22Rv1 (cell line): Measurements from ENCODE around the gene GABARAPL2.

ENCODE experiments used
- CTCF ChIP-seq: fragments of 450-650 bp; IDR thresholded peaks from 2 replicates; pipeline ENCODE4 v1.5.1; 2017; ENCODE audit warnings: mild to moderate bottlenecking
- ZFX ChIP-seq: fragments of 450-650 bp; IDR thresholded peaks from 2 replicates; pipeline ENCODE4 v1.6.1; 2017; ENCODE audit warnings: antibody characterized with exemption, borderline replicate concordance

- no peak for TF ChIP-seq CTCF
- no peak for TF ChIP-seq ZFX
Measured at GRCh38 chr16:75559564-75560372, 6.4 kb upstream of the GABARAPL2 start.
